Activated CD4-positive, alpha-beta T cell treated with anti-CD3 and anti-CD28 coated beads for 4 hours (primary cell): ENCODE results near the gene KCTD3.

ENCODE experiments used
- DNase-seq, 2 donors: peaks; one replicate each; pipeline ENCODE4 v3.0.0-alpha.2; 2020

The KCTD3 gene

GRCh38 chr1:215661033-215661432 is 93.9 kb downstream of the KCTD3 start:
- DNase-seq = no peak

- DNase-seq = no peak
These were observed 98.1 kb downstream of the KCTD3 start for GRCh38 chr1:215665215-215665614.

- no peak for DNase-seq
These were observed 100.7 kb downstream of the KCTD3 start for GRCh38 chr1:215667761-215668160.

GRCh38 chr1:215669806-215670491 is 102.8 kb downstream of the KCTD3 start:
- no peak for DNase-seq
